MM.1S (cell line): ENCODE results near the gene TRAF3.

Experiments used
- CTCF ChIP-seq: fragments of 300-600 bp; sonication (generic); IDR thresholded peaks from 2 replicates; pipeline ENCODE4 v1.5.1; 2016; ENCODE audit warnings: antibody characterized with exemption, low read length, mixed read lengths
- EZH2 ChIP-seq: fragments of 300-600 bp; sonication (generic); optimal IDR thresholded peaks from 2 replicates; pipeline ENCODE3; 2017; ENCODE audit warnings: low read depth, mild to moderate bottlenecking, antibody characterized with exemption, low read length, mixed read lengths
- EZH2phosphoT487 ChIP-seq: fragments of 300-600 bp; sonication (generic); IDR thresholded peaks from 2 replicates; pipeline ENCODE4 v1.6.1; 2018; ENCODE audit warnings: antibody characterized with exemption, low read length

GRCh38 chr14:102923925-102924486, 146.8 kb downstream of the TRAF3 start:
- TF ChIP-seq CTCF (no peak), EZH2 (no peak), EZH2phosphoT487 (no peak)
